ENCODE results near the gene OR12D1.
"Not testable (repeated sequence)": the region's sequence is repeated elsewhere in the genome, so short reads cannot be mapped to it uniquely, and the experiment has no call there.

Gene OR12D1

DNA sequence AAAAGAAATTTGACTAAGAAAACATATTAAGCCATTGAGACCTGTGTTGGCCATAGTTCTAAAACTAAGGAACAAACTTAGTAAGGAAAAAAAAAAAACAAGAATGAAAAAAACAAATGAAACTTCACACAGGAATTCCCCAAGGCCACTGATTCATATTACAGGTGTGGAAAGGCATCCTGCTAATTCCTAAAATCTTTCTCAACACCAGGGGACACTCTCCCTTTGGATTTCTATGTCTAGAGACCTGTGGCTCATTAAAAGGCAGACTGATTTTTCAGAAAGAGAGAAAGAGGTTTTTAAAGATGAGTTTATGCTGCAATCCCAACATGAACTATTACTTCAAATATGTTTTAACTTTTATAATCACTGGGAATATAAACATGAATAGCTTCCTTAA lies at the start of gene OR12D1:
Gene OR12D1, plus strand, starts transcription at position 341 of the 400 bp plus-strand sequence.
- DNase-seq (ENCODE audit: low read depth in 2 of 2) = no peak

DNA sequence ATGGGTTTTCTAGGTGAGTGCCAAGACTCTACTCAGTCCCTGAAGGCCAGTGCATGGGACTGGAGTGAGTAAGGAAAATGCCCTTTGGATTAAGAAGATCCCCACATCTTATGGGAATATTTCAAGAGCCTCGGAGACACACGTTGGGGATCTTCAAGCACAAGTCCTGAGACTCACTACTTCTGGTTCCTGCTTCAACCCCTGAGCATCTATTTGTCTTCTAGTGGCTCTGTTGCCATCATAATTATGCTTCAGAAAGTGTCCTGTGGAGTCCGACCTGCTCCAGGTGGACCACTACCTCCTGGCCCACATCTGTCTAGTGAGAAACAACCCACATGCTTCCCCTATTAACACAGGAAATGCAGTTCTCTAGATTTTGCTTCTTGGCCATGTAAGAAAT lies 46.0 kb upstream of the OR12D1 start, which contains the start of gene OR5V1:
Gene OR5V1, minus strand, starts transcription at position 101 of the 400 bp plus-strand sequence. CDS start 12,670 bp downstream, outside the sequence.
- DNase-seq (ENCODE audit: low read depth in 2 of 2) = no peak

DNA sequence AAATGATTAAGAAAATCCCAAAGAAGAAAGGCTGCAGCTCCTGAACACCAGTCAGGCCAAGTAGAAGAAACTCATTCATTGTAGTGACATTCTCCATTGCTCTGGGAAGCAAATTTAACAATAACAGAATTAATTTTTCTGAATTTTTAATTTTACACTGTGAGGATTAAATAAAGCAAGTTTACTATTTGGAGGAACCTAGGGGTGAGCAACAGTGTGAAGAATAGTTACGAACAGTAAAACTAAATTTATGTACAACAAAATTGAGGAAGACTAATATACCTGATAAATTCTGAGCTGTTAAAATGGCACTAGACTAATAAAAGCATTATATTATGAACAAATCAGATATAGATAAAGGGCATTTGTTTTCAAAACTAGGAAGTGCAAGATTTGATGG lies 39.5 kb upstream of the OR12D1 start, which contains the start of gene OR12D3:
Gene OR12D3, minus strand, starts transcription at position 101 of the 400 bp plus-strand sequence. Its CDS starts 4 bp downstream, at position 97.
- no peak for DNase-seq (ENCODE audit: low read depth in 2 of 2)

DNA sequence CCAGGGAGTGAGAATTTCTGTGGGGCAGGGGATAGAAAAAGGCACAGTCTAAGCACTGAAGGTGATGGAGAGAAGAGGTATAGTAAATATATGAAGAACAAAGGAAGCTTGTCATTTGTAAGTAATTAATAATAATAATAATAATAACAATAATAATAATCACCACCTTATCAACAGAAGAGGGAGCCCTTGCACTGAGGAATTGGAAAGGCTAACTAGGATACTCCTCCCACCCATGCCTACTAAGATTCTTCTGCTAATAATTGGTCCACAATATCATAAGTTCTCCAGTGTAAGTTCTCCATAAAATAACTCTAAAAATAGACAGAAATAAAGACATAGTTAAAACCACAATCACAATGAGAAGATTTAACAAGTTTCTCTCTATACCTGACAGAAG lies 38.7 kb upstream of the OR12D1 start:
- no peak for DNase-seq (ENCODE audit: low read depth in 2 of 2)

- no peak for DNase-seq (ENCODE audit: low read depth in 2 of 2)
These were observed 26.2 kb upstream of the OR12D1 start for GRCh38 chr6:29388533-29388932.

GRCh38 chr6:29395331-29395730 lies 19.4 kb upstream of the OR12D1 start, which contains the start of gene OR12D2:
OR12D2 (plus strand) TSS chr6:29395631; CDS start chr6:29396700, 1,069 bp downstream.
- DNase-seq (ENCODE audit: low read depth in 2 of 2) = no peak

- no peak for DNase-seq (ENCODE audit: low read depth in 2 of 2)
These were observed 15.2 kb upstream of the OR12D1 start for GRCh38 chr6:29399525-29399924.

GRCh38 chr6:29403801-29404200 lies 10.9 kb upstream of the OR12D1 start:
- no peak for DNase-seq (ENCODE audit: low read depth in 2 of 2)

DNA sequence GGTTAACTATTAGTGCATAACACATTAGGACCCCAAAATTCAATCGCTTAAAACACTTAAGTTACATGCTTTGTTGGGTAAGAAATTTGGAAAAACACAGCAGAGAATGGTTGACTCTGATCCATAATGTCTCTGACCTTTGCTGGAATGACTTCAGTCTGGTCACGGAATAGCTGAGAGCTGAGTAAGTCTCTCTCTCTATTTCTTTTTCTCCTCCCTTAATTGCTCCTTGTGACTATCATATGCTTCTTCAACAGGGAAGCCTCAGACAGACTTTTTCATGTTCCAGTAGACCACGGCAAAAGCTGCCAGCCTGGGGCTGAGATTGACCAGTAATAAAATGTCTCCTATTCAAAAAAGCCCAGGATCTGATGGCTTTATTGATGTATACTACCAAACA lies 4.8 kb downstream of the OR12D1 start:
- no peak for DNase-seq (ENCODE audit: low read depth in 2 of 2)

GRCh38 chr6:29424168-29424567 lies 9.4 kb downstream of the OR12D1 start:
- DNase-seq (ENCODE audit: low read depth in 2 of 2) = no peak

GRCh38 chr6:29424575-29424974 lies 9.8 kb downstream of the OR12D1 start:
- DNase-seq (ENCODE audit: low read depth in 2 of 2) = no peak

GRCh38 chr6:29425075-29425474 lies 10.3 kb downstream of the OR12D1 start:
- no peak for DNase-seq (ENCODE audit: low read depth in 2 of 2)

GRCh38 chr6:29426654-29427053 lies 11.9 kb downstream of the OR12D1 start:
- no peak for DNase-seq (ENCODE audit: low read depth in 2 of 2)

DNA sequence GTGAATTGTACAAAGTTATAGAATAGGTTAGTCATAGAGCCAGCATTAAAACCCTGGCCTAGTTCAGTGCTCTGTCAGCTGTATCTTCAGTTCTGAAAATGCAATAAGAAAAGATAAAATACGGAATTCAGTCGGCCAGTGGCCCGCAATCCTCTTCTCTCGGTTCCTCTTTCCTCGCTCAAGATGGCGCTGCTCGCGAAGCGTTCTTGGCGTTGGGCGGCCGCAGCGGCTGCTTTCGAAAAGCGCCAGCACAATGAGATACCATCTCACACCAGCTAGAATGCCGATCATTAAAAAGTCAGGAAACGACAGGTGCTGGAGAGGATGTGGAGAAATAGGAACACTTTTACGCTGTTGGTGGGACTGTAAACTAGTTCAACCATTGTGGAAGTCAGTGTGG lies 22.0 kb downstream of the OR12D1 start:
- not testable (repeated sequence) for DNase-seq (ENCODE audit: low read depth in 2 of 2)

DNA sequence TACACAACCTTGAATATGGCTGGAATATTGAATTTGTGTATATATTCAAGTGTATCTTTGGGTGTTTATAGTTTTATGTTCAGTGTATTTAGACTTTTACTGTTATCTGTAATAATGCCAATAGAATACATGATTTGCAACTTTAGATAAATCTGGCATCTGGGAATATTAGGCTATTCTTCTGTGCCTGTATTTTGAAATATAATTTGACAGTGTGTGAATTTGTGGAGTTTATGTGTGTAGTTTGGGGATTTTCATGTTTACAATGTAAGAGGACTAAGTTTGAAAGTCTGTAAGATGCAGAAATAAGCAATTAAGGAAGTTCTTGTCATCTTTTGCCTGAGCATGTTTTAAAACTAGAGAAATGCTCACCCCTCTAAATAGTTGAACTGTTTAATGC lies 24.3 kb downstream of the OR12D1 start, which contains the start of gene OR10C1:
Gene OR10C1, plus strand, starts transcription at position 301 of the 400 bp plus-strand sequence. CDS start 710 bp downstream, outside the sequence.
- no peak for DNase-seq (ENCODE audit: low read depth in 2 of 2)

DNA sequence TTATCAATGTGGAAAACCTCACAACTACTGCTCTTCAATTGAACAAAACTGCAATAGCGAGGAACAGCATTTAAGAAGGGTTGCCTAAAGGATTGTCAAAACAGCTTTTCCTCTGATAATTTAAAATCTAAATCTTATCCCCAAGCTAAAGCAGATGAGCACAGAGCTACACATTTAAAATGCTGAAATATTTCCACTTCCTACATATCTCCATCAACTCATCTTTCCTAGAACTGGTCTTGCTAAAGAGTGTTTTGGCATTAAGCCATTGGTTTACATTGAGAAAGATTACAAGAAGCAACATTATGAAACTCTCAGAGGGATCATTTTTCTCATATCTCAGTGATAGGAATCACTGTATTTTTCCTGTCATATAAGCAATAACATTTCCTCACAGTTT lies 28.0 kb downstream of the OR12D1 start:
- DNase-seq (ENCODE audit: low read depth in 2 of 2) = no peak

- DNase-seq (ENCODE audit: low read depth in 2 of 2) = not testable (repeated sequence)
These were observed 29.3 kb downstream of the OR12D1 start for GRCh38 chr6:29444031-29444430.

DNA sequence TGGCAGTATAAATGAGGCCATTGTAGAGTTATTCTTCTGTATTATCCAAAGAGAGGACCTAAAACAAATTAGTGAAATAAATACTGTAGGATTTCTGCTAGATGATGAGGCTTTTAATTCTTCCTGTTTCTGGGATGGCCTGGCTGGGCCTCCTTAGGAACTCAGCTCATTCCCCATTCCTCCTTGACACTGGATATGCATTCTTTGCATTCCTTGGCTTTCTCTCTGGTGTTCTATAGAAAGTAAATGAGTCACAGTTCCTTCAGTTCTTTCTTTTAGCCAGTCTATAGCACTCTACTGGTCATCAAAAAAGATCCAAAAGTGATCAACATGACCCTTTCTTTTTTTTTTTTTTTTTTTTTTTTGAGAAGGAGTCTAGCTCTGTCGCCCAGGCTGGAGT lies 32.9 kb downstream of the OR12D1 start:
- DNase-seq (ENCODE audit: low read depth in 2 of 2) = no peak

DNA sequence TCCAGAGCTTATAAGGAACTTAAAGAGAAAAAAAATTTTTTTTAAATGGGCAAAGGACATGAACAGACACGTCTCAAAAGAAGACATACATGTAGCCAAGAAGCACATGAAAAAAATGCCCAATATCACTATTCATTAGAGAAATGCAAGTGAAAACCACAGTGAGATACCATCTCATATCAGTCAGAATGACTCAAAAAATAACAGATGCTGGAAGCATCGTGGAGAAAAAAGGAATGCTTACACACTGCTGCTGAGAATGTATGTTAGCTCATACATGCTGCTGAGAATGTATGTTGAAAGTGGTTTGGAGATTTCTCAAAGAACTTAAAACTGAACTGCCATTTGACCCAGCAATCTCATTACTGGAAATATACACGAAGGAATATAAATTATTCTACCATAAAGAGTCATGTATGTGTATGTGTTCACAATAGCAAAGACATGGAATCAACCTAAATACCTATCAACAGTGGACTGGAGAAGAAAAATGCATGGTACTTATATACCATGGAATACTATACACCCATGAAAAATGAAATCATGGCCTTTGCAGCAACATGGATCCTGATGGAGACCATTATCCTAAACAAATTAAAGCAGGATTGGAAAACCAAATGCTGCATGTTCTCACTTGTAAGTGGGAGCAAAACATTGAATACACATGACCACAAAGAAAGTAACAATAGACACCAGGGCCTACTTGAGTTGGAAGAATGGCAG lies 36.9 kb downstream of the OR12D1 start:
- no peak for DNase-seq (ENCODE audit: low read depth in 2 of 2)

DNA sequence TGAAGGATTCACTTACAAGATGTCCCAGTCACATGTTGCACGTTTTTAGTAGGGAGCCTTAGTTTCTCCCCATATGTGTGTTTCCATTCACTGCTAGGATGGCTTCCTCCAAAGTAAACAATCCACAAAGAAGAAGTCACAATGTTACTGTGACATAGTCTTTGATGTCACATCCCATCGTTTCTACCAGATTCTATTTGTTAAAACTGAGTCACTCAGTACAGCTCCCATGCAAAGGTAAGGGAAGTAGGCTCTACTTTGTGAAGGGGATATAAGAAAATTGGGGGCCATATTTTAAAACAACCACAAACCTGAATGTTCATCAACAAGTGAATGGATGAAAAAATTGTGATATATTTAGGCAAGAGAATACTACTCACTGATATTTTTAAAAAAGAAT lies 42.2 kb downstream of the OR12D1 start, which contains the start of the genes OR11A1 and OR2H1:
Gene OR11A1, minus strand, starts transcription at position 101 of the 400 bp plus-strand sequence. CDS start 29,430 bp downstream, outside the sequence.
Gene OR2H1, plus strand, starts transcription at position 185 of the 400 bp plus-strand sequence. CDS start 4,615 bp downstream, outside the sequence.
- DNase-seq (ENCODE audit: low read depth in 2 of 2) = no peak

GRCh38 chr6:29461021-29461814 lies 46.5 kb downstream of the OR12D1 start:
- no peak for DNase-seq (ENCODE audit: low read depth in 2 of 2)

- no peak for DNase-seq (ENCODE audit: low read depth in 2 of 2)
These were observed 47.3 kb downstream of the OR12D1 start for GRCh38 chr6:29462022-29462421.

Data from stimulated activated CD8-positive, alpha-beta memory T cell treated with anti-CD3 and anti-CD28 coated beads, Interleukin-7, amount 100 ng/mL, for 4 hours (primary cell).